Osteocyte (in vitro differentiated cells): ENCODE data around the gene SPINK2. TPM values are rescaled to one million over a fixed set of nuclear protein-coding genes. Genes with fewer than 3 reads are reported as not detected.

Source experiments
- DNase-seq: peaks from one replicate; pipeline ENCODE4 v3.0.0; 2021; ENCODE audit warnings: mixed read lengths; ENCODE audit not compliant: unreplicated experiment; ENCODE audit errors: extremely low spot score
- H3K27ac Mint-ChIP-seq: one replicate; pipeline ENCODE4 v1.8.0; 2021; ENCODE audit warnings: mild to moderate bottlenecking, mixed read lengths; ENCODE audit not compliant: unreplicated experiment
- H3K27me3 Mint-ChIP-seq: one replicate; pipeline ENCODE4 v1.8.0; 2021; ENCODE audit warnings: mixed read lengths; ENCODE audit not compliant: unreplicated experiment
- H3K36me3 Mint-ChIP-seq: one replicate; pipeline ENCODE4 v1.8.0; 2021; ENCODE audit warnings: mixed read lengths; ENCODE audit not compliant: unreplicated experiment
- H3K4me1 Mint-ChIP-seq: one replicate; pipeline ENCODE4 v1.8.0; 2021; ENCODE audit warnings: mixed read lengths; ENCODE audit not compliant: unreplicated experiment
- H3K4me3 Mint-ChIP-seq: one replicate; pipeline ENCODE4 v1.8.0; 2021; ENCODE audit warnings: mild to moderate bottlenecking, moderate library complexity, mixed read lengths; ENCODE audit not compliant: unreplicated experiment
- H3K9me3 Mint-ChIP-seq: one replicate; pipeline ENCODE4 v1.8.0; 2021; ENCODE audit warnings: mixed read lengths; ENCODE audit not compliant: unreplicated experiment
- total RNA-seq: library from RNA; stranded (reverse); gene quantifications from 2 replicates; pipeline ENCODE4 v1.2.1, GENCODE V29; 2021
- TF ChIP-seq, protein P1 (sequence below): fragments of 200-600 bp; sonication (generic); IDR thresholded peaks from 2 replicates; pipeline ENCODE4 v1.5.0; 2021; ENCODE audit warnings: antibody characterized with exemption, mild to moderate bottlenecking, moderate library complexity

Gene SPINK2
- total RNA-seq, 1 donor from 2014 or later: not detected

GRCh38 chr4:56844802-56845580 lies 23.5 kb upstream of the SPINK2 start:
- H3K27ac Mint-ChIP-seq: no peak overlapping the region
- no peaks in the 10 kb centered on the region for H3K36me3 Mint-ChIP-seq
- TF ChIP-seq, protein P1, sequence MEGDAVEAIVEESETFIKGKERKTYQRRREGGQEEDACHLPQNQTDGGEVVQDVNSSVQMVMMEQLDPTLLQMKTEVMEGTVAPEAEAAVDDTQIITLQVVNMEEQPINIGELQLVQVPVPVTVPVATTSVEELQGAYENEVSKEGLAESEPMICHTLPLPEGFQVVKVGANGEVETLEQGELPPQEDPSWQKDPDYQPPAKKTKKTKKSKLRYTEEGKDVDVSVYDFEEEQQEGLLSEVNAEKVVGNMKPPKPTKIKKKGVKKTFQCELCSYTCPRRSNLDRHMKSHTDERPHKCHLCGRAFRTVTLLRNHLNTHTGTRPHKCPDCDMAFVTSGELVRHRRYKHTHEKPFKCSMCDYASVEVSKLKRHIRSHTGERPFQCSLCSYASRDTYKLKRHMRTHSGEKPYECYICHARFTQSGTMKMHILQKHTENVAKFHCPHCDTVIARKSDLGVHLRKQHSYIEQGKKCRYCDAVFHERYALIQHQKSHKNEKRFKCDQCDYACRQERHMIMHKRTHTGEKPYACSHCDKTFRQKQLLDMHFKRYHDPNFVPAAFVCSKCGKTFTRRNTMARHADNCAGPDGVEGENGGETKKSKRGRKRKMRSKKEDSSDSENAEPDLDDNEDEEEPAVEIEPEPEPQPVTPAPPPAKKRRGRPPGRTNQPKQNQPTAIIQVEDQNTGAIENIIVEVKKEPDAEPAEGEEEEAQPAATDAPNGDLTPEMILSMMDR: no peak
- no peaks in the 10 kb centered on the region for H3K9me3 Mint-ChIP-seq
- H3K4me1 Mint-ChIP-seq: peaks cover 1% of the 10 kb centered on the region
- peaks cover 4% of the 10 kb centered on the region for H3K27me3 Mint-ChIP-seq
- DNase-seq: no peak
- no peak overlapping the region for H3K4me3 Mint-ChIP-seq

- H3K4me3 Mint-ChIP-seq: no peak overlapping the region
- H3K36me3 Mint-ChIP-seq: no peaks in the 10 kb centered on the region
- H3K27ac Mint-ChIP-seq: no peak overlapping the region
- no peak for DNase-seq
- peaks cover 1% of the 10 kb centered on the region for H3K4me1 Mint-ChIP-seq
- H3K9me3 Mint-ChIP-seq: no peaks in the 10 kb centered on the region
- peaks cover 4% of the 10 kb centered on the region for H3K27me3 Mint-ChIP-seq
- TF ChIP-seq, protein P1: no peak
Measured at GRCh38 chr4:56843421-56843899, 22.0 kb upstream of the SPINK2 start.

GRCh38 chr4:56840559-56840958 lies 19.1 kb upstream of the SPINK2 start:
- no peak for DNase-seq
- Mint-ChIP-seq H3K36me3 (no peaks in the 10 kb centered on the region), H3K9me3 (no peaks in the 10 kb centered on the region), H3K4me1 (peaks cover 5% of the 10 kb centered on the region), H3K27ac (no peak overlapping the region), H3K27me3 (no peaks in the 10 kb centered on the region), H3K4me3 (no peak overlapping the region)
- TF ChIP-seq, protein P1: no peak

DNA sequence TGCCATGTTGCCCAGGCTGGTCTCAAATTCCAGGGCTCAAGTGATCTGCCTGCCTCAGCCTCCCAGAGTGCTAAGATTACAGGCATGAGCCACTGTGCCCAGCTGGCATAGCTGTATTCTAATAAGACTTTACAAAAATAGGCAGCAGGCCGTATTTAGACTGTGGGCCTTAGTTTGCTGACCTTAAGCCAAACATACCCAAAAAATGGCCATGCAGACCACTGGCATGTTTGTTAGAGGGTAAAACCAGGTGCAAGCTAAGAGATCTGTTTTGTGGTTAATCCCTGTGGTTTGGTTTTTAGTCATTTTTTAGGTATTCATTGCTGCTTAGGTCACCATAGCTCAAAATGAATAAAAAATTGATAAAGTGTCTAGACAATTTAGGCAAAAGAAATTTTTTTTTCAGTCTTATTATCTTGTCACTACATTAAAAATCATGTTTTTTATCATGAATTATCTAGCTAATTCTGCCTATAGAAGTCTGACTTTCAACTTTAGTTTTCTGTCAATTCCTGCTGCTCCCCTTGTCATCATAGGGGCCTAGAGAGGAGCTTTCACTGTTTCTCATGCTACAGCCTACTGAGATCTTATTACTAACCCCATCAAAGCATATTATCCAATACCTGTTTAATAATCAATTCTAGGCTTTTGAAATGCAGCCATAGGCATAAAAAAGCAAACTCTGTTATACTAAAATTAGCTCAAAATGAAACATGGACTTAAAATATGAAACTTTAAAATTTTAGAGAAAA lies 7.5 kb upstream of the SPINK2 start:
- H3K4me1 Mint-ChIP-seq: no peaks in the 10 kb centered on the region
- DNase-seq: no peak
- H3K4me3 Mint-ChIP-seq: no peak overlapping the region
- no peak overlapping the region for H3K27ac Mint-ChIP-seq
- H3K27me3 Mint-ChIP-seq: peaks cover 10% of the 10 kb centered on the region
- no peaks in the 10 kb centered on the region for H3K36me3 Mint-ChIP-seq
- TF ChIP-seq, protein P1: no peak
- H3K9me3 Mint-ChIP-seq: no peaks in the 10 kb centered on the region

DNA sequence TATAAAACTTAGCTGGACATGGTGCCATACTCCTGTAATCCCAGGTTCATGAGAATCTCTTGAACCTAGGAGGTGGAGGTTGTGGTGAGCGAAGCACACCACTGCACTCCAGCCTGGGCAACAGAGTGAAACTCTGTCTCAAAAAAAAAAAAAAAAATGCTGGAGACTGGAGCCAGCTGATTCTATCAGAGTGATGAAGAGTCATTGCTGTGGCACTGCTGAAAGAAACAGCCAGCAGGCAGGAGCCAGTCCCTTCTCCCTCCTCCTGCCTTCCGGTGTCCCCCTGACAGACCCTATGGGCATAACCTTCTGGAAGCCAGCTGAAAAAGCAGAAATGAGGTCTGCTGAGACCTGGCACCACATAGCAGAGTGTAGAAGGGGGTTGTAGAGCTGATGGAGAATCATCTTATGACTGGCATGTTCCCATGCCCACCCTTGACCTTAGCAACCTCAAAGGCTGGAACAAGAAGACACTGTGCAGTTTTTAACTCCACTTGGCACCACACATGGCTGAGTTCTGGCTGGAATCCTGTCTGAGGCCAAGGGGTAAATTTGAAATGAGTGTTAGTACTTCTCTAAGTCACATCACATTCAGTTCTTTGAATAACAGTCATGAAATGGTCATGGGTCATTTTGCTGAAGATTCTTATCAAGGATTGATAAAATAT lies 2.6 kb upstream of the SPINK2 start:
- Mint-ChIP-seq H3K27me3 (peaks cover 51% of the 10 kb centered on the region), H3K4me3 (no peak overlapping the region), H3K27ac (no peak overlapping the region), H3K9me3 (no peaks in the 10 kb centered on the region), H3K36me3 (no peaks in the 10 kb centered on the region), H3K4me1 (peaks cover 3% of the 10 kb centered on the region)
- no peak for DNase-seq
- TF ChIP-seq, protein P1: no peak
